Fibroblast of the aortic adventitia (primary cell): ENCODE measurements around the gene TENT4B. TPM values are rescaled to one million over a fixed set of nuclear protein-coding genes. Genes with fewer than 3 reads are reported as not detected.

Experiments
- DNase-seq: peaks from one replicate; pipeline ENCODE4 v3.0.0-alpha.2; 2010; ENCODE audit warnings: low read depth
- H3K4me3 ChIP-seq: 2 replicates; pipeline ENCODE4 v1.5.1; 2011; ENCODE audit warnings: low read depth, mild to moderate bottlenecking, control low read depth, low read length, moderate library complexity
- total RNA-seq: library from RNA; depleted of rRNA; stranded (reverse); fragments of >200 nt; gene quantifications from 2 replicates; pipeline ENCODE4 v1.2.3, GENCODE V29; 2012; ENCODE audit warnings: low replicate concordance
- TF ChIP-seq, protein P1 (sequence below): IDR thresholded peaks from 2 replicates; pipeline ENCODE4 v1.5.1; 2011; ENCODE audit warnings: mild to moderate bottlenecking, low read length, control low read depth, inconsistent platforms; ENCODE audit not compliant: insufficient read depth

The TENT4B gene
- total RNA-seq, 1 donor = 9.7 TPM

DNA sequence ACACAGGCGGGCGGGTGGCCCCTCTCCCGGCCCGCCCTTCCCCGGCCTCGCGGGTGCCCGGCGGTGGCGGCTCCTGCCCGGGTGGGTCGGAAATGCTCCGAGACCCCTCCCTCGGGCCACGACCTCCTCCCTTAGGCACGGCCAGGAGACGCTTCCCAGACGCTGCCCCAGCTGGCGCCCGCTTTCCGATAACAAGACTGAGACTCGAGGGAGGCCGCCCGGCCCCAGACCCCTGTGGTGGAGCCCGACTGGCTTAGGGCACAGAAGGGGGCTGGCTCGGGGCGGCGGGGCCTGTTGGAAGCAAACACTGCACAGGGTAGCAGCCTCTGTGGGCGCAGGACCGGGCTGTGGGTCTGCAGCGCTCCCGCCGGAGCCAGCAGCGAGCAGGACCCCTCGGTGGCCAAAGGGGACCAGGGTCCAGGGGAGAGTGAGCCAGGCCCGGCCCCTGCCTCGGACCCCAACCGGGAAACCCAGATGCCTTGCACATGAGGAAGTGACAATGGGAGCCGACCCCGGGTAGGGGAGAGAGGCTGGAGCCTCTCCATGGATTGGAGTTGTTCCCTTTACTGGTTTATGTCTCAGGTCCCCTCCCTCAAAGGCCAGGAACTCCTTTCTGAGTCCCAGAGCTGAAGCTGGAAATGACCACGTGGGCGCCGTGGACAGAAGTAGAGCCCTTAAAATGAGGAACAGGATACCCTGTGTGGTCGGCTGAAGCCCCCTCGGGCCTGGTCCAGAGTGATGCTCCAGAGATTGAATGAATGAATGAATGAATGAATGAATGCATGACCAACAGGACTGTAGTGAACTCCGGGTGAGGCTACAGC is 93.4 kb downstream of the TENT4B start:
- H3K4me3 ChIP-seq = peak overlapping the region; percentile 70
- TF ChIP-seq, protein P1, sequence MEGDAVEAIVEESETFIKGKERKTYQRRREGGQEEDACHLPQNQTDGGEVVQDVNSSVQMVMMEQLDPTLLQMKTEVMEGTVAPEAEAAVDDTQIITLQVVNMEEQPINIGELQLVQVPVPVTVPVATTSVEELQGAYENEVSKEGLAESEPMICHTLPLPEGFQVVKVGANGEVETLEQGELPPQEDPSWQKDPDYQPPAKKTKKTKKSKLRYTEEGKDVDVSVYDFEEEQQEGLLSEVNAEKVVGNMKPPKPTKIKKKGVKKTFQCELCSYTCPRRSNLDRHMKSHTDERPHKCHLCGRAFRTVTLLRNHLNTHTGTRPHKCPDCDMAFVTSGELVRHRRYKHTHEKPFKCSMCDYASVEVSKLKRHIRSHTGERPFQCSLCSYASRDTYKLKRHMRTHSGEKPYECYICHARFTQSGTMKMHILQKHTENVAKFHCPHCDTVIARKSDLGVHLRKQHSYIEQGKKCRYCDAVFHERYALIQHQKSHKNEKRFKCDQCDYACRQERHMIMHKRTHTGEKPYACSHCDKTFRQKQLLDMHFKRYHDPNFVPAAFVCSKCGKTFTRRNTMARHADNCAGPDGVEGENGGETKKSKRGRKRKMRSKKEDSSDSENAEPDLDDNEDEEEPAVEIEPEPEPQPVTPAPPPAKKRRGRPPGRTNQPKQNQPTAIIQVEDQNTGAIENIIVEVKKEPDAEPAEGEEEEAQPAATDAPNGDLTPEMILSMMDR = no peak
- DNase-seq = no peak

GRCh38 chr16:50247123-50247905 is 94.2 kb downstream of the TENT4B start:
- no peak overlapping the region for H3K4me3 ChIP-seq
- TF ChIP-seq, protein P1 = no peak
- DNase-seq = no peak

GRCh38 chr16:50247906-50248608 is 95.0 kb downstream of the TENT4B start:
- no peak overlapping the region for H3K4me3 ChIP-seq
- TF ChIP-seq, protein P1 = no peak
- DNase-seq = no peak

DNA sequence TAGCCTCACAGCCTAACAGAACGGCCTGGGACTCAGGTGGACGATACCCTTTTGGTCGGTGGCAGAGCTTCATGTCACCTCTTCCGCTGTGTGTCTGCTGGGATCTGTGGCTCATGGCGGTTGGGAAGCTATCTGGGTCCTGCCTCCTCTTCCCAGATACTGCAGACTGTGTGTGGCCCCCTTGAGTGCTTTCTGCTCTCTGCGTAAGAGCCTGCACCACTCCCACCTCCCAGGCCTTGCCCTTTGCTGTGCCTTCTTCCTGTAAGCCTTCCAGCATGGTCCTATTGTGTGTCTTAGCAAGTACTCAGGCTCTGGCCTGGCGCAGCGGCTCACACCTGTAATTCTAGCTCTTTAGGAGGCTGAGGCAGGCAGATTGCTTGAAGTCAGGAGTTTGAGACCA is 95.7 kb downstream of the TENT4B start:
- no peak for DNase-seq
- TF ChIP-seq, protein P1 = no peak
- H3K4me3 ChIP-seq = no peak overlapping the region

GRCh38 chr16:50251375-50252081 is 98.4 kb downstream of the TENT4B start:
- no peak overlapping the region for H3K4me3 ChIP-seq
- TF ChIP-seq, protein P1 = no peak
- peak; percentile 75 for DNase-seq

- TF ChIP-seq, protein P1 = no peak
- H3K4me3 ChIP-seq = no peak overlapping the region
- no peak for DNase-seq
Observed at GRCh38 chr16:50252082-50252611, 99.0 kb downstream of the TENT4B start.
